GM03348 (cell line): Measurements from ENCODE around the gene DRAM1.
"Not testable (repeated sequence)": the region's sequence is repeated elsewhere in the genome, so short reads cannot be mapped to it uniquely, and the experiment has no call there.

Experiments
- DNase-seq: peaks from one replicate; pipeline ENCODE4 v3.0.0; 2012; ENCODE audit warnings: low spot score

Gene DRAM1

GRCh38 chr12:101906226-101906625 lies 28.8 kb downstream of the DRAM1 start:
- no peak for DNase-seq

GRCh38 chr12:101908395-101908794 lies 31.0 kb downstream of the DRAM1 start:
- DNase-seq, result no peak

- DNase-seq, result no peak
These were observed 32.3 kb downstream of the DRAM1 start for GRCh38 chr12:101909646-101910045.

- DNase-seq, result no peak
These were observed 38.5 kb downstream of the DRAM1 start for GRCh38 chr12:101915841-101916240.

- DNase-seq, result not testable (repeated sequence)
These were observed 41.4 kb downstream of the DRAM1 start for GRCh38 chr12:101918805-101919204.

- no peak for DNase-seq
These were observed 42.1 kb downstream of the DRAM1 start for GRCh38 chr12:101919447-101919846.

- peak; percentile 13 for DNase-seq
These were observed 43.5 kb downstream of the DRAM1 start for GRCh38 chr12:101920906-101921305.

GRCh38 chr12:101923045-101923718 lies 45.8 kb downstream of the DRAM1 start:
- no peak for DNase-seq

- peak; percentile 67 for DNase-seq
These were observed 47.2 kb downstream of the DRAM1 start for GRCh38 chr12:101924618-101925017.

- peak; percentile 93 for DNase-seq
These were observed 48.0 kb downstream of the DRAM1 start for GRCh38 chr12:101925361-101925760.

- DNase-seq, result no peak
These were observed 48.6 kb downstream of the DRAM1 start for GRCh38 chr12:101925935-101926334.

GRCh38 chr12:101927036-101927435 lies 49.7 kb downstream of the DRAM1 start:
- peak; percentile 34 for DNase-seq

GRCh38 chr12:101927999-101928398 lies 50.6 kb downstream of the DRAM1 start:
- DNase-seq, result no peak

GRCh38 chr12:101928556-101928955 lies 51.2 kb downstream of the DRAM1 start:
- no peak for DNase-seq

- DNase-seq, result no peak
These were observed 52.1 kb downstream of the DRAM1 start for GRCh38 chr12:101929365-101930041.

GRCh38 chr12:101931498-101932326 lies 54.3 kb downstream of the DRAM1 start:
- no peak for DNase-seq

- DNase-seq, result no peak
These were observed 56.6 kb downstream of the DRAM1 start for GRCh38 chr12:101933866-101934514.

- peak; percentile 75 for DNase-seq
These were observed 58.7 kb downstream of the DRAM1 start for GRCh38 chr12:101935890-101936746.

- DNase-seq, result no peak
These were observed 61.9 kb downstream of the DRAM1 start for GRCh38 chr12:101939306-101939705.

GRCh38 chr12:101939856-101940265 lies 62.5 kb downstream of the DRAM1 start:
- DNase-seq, result peak; percentile 76

- DNase-seq, result no peak
These were observed 63.1 kb downstream of the DRAM1 start for GRCh38 chr12:101940400-101940950.
